HG02884 (cell line): ENCODE results near the gene UPF2.
"Not testable (repeated sequence)": the region's sequence is repeated elsewhere in the genome, so short reads cannot be mapped to it uniquely, and the experiment has no call there.

ENCODE experiments used
- ATAC-seq: cut with Tn5 transposase; IDR thresholded peaks from one replicate; pipeline ENCODE4 v1.9.1; 2021; ENCODE audit warnings: mild to moderate bottlenecking, moderate library complexity; ENCODE audit not compliant: unreplicated experiment

The UPF2 gene

GRCh38 chr10:11975795-11976194, 66.8 kb downstream of the UPF2 start:
- no peak for ATAC-seq

- not testable (repeated sequence) for ATAC-seq
These were observed 70.1 kb downstream of the UPF2 start for GRCh38 chr10:11972523-11972922.

- no peak for ATAC-seq
These were observed 80.4 kb downstream of the UPF2 start for GRCh38 chr10:11962176-11962575.

- ATAC-seq: no peak
These were observed 80.8 kb downstream of the UPF2 start for GRCh38 chr10:11961771-11962170.

GRCh38 chr10:11959966-11960365, 82.6 kb downstream of the UPF2 start:
- no peak for ATAC-seq

- ATAC-seq: no peak
These were observed 83.7 kb downstream of the UPF2 start for GRCh38 chr10:11958956-11959355.

- no peak for ATAC-seq
These were observed 90.9 kb downstream of the UPF2 start for GRCh38 chr10:11951695-11952094.

GRCh38 chr10:11950325-11951018, 92.1 kb downstream of the UPF2 start:
- no peak for ATAC-seq

GRCh38 chr10:11949152-11949551, 93.5 kb downstream of the UPF2 start:
- ATAC-seq: no peak

GRCh38 chr10:11946652-11947051, 96.0 kb downstream of the UPF2 start:
- no peak for ATAC-seq

- ATAC-seq: no peak
These were observed 106.0 kb downstream of the UPF2 start for GRCh38 chr10:11936389-11937152.

GRCh38 chr10:11934262-11934661, 108.3 kb downstream of the UPF2 start:
- no peak for ATAC-seq

- ATAC-seq: no peak
These were observed 108.9 kb downstream of the UPF2 start for GRCh38 chr10:11933577-11934223.

- ATAC-seq: no peak
These were observed 111.6 kb downstream of the UPF2 start for GRCh38 chr10:11931038-11931437.

GRCh38 chr10:11930312-11930978, 112.2 kb downstream of the UPF2 start:
- ATAC-seq: no peak

GRCh38 chr10:11927746-11928145, 114.9 kb downstream of the UPF2 start:
- no peak for ATAC-seq

GRCh38 chr10:11921800-11922392, 120.7 kb downstream of the UPF2 start:
- no peak for ATAC-seq

GRCh38 chr10:11919271-11919670, 123.3 kb downstream of the UPF2 start:
- no peak for ATAC-seq

GRCh38 chr10:11918384-11918783, 124.2 kb downstream of the UPF2 start:
- ATAC-seq: no peak

- ATAC-seq: no peak
These were observed 129.4 kb downstream of the UPF2 start for GRCh38 chr10:11913079-11913641.

- ATAC-seq: no peak
These were observed 132.5 kb downstream of the UPF2 start for GRCh38 chr10:11910102-11910501.
